Vagina (tissue), 2 donors: ENCODE measurements around the gene NAGPA. TPM values are rescaled to one million over a fixed set of nuclear protein-coding genes. Genes with fewer than 3 reads are reported as not detected.

Experiments
- DNase-seq, 2 donors: peaks; one replicate each; pipeline ENCODE4 v3.0.0-alpha.2; 2017; ENCODE audit errors: extremely low spot score in 2 of 2
- H3K27ac ChIP-seq: fragments of 200-600 bp; sonication (generic); one replicate; pipeline ENCODE4 v1.5.1; 2019
- H3K27me3 ChIP-seq: fragments of 200-600 bp; sonication (generic); one replicate; pipeline ENCODE4 v1.5.1; 2019
- H3K36me3 ChIP-seq, 2 donors: fragments of 200-600 bp; sonication (generic); one replicate each; pipeline ENCODE4 v1.5.1; 2017 to 2019
- H3K4me1 ChIP-seq: fragments of 200-600 bp; sonication (generic); one replicate; pipeline ENCODE4 v1.5.1; 2019
- H3K4me3 ChIP-seq, 2 donors: fragments of 200-600 bp; sonication (generic); 1 replicate in 1 of 2; 2 replicates in 1 of 2; pipeline ENCODE4 v1.5.1; 2016 to 2019
- H3K9me3 ChIP-seq: fragments of 200-600 bp; sonication (generic); one replicate; pipeline ENCODE4 v1.5.1; 2019
- POLR2A ChIP-seq, 2 donors: fragments of 450-650 bp; IDR thresholded peaks; one replicate each; pipeline ENCODE4 v1.6.1; 2017; ENCODE audit warnings: antibody characterized with exemption in 2 of 2, mild to moderate bottlenecking in 2 of 2, moderate library complexity in 2 of 2
- POLR2AphosphoS5 ChIP-seq, 2 donors: sonication (generic); formaldehyde crosslinking; IDR thresholded peaks; one replicate each; pipeline ENCODE4 v1.9.0; 2017; ENCODE audit warnings: antibody characterized with exemption in 2 of 2, mild to moderate bottlenecking in 2 of 2, low read depth in 1 of 2; ENCODE audit not compliant: insufficient read depth in 1 of 2
- intact Hi-C: fragments of 100-400 bp; cut with DNase I; formaldehyde crosslinking; loops from one replicate; pipeline ENCODE4 v1.15.1; 2023
- total RNA-seq: library from RNA; depleted of rRNA; stranded (reverse); fragments of >200 nt; gene quantifications from one replicate; pipeline ENCODE4 v1.2.3, GENCODE V29; 2016
- TF ChIP-seq, protein P1 (sequence below), 3 experiments: fragments of 450-650 bp in 2 of 3; fragments of 200-600 bp in 1 of 3; sonication (generic) in 1 of 3; IDR thresholded peaks; one replicate each; pipeline ENCODE4 v1.5.1; 2017 to 2019; ENCODE audit warnings: antibody characterized with exemption in 3 of 3, mild to moderate bottlenecking in 2 of 3, moderate library complexity in 2 of 3

NAGPA gene
- total RNA-seq, 1 donor from 2014 or later, result 9.8 TPM

DNA sequence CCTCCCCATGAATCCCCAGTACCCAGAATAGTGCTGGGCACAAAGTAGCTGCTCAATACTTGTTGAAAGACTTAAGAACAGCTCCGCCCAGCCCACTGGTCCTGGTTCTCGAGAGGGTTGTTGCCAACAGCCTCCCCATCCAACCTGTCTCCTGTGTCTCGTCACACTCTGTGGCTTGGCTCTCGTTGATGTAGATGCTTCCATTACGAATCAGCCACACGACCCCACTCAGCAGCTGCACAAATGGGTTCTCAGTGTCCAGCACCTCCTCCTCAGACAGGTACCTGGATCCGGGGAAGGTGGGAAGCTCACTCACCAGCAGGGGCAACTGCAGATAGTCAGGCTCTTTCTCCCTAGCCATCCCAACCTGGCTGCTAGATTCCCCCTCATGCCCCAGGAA is 2.1 kb downstream of the NAGPA start:
- H3K36me3 ChIP-seq, result peaks cover 0 to 5% of the 10 kb centered on the region in 2 donors
- H3K9me3 ChIP-seq, result no peaks in the 10 kb centered on the region
- no peaks in the 10 kb centered on the region for H3K27me3 ChIP-seq
- TF ChIP-seq, protein P1, sequence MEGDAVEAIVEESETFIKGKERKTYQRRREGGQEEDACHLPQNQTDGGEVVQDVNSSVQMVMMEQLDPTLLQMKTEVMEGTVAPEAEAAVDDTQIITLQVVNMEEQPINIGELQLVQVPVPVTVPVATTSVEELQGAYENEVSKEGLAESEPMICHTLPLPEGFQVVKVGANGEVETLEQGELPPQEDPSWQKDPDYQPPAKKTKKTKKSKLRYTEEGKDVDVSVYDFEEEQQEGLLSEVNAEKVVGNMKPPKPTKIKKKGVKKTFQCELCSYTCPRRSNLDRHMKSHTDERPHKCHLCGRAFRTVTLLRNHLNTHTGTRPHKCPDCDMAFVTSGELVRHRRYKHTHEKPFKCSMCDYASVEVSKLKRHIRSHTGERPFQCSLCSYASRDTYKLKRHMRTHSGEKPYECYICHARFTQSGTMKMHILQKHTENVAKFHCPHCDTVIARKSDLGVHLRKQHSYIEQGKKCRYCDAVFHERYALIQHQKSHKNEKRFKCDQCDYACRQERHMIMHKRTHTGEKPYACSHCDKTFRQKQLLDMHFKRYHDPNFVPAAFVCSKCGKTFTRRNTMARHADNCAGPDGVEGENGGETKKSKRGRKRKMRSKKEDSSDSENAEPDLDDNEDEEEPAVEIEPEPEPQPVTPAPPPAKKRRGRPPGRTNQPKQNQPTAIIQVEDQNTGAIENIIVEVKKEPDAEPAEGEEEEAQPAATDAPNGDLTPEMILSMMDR (IDR thresholded peaks at IDR 0.05), result no peak
- no peak for TF ChIP-seq POLR2AphosphoS5 (IDR thresholded peaks at IDR 0.05; ENCODE audit: insufficient read depth in 1 of 2, low read depth in 1 of 2)
- no peak for TF ChIP-seq POLR2A (IDR thresholded peaks at IDR 0.05)
- DNase-seq, result no peak
- intact Hi-C loops, result no loop called here
- peaks cover 20% of the 10 kb centered on the region for H3K4me1 ChIP-seq
- no peak overlapping the region for H3K27ac ChIP-seq
- no peak overlapping the region for H3K4me3 ChIP-seq

DNA sequence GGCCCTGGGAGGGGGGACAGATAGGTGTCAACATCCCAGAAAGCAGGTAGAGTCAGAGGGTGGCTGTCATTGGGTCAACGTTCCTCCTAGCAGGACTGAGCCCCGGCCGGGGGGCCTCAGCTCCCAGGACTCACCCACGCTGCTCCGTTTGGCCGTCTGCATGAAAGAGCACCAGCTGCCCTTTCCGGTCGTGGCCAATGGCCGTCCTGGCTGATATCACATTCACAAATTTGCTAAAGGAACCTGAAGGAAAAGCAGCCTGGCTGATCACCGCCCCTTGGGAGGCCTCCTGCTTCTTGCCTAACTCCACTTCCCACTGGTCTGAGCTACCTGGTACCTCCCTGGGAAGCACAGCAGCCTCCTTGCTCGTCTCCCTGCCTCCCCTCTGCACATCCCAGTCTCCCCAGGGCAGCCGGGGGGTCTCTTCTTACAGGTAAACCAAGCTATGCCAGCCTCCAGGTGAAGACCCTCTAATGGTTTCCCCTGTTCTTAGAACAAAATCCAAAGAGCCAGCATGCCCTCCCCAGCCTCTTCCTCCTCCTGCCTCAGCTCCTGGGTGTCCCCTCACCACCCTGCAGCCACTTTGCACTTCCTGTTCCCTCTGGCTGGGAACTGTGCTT is 3.4 kb downstream of the NAGPA start:
- Histone ChIP-seq H3K27ac (no peak overlapping the region), H3K36me3 (peaks cover 0 to 5% of the 10 kb centered on the region in 2 donors), H3K4me3 (no peak overlapping the region), H3K27me3 (no peaks in the 10 kb centered on the region), H3K4me1 (peaks cover 20% of the 10 kb centered on the region), H3K9me3 (no peaks in the 10 kb centered on the region)
- no peak for DNase-seq
- intact Hi-C loops, result no loop called here
- TF ChIP-seq, protein P1 (IDR thresholded peaks at IDR 0.05), result no peak
- no peak for TF ChIP-seq POLR2AphosphoS5 (IDR thresholded peaks at IDR 0.05; ENCODE audit: insufficient read depth in 1 of 2, low read depth in 1 of 2)
- no peak for TF ChIP-seq POLR2A (IDR thresholded peaks at IDR 0.05)

DNA sequence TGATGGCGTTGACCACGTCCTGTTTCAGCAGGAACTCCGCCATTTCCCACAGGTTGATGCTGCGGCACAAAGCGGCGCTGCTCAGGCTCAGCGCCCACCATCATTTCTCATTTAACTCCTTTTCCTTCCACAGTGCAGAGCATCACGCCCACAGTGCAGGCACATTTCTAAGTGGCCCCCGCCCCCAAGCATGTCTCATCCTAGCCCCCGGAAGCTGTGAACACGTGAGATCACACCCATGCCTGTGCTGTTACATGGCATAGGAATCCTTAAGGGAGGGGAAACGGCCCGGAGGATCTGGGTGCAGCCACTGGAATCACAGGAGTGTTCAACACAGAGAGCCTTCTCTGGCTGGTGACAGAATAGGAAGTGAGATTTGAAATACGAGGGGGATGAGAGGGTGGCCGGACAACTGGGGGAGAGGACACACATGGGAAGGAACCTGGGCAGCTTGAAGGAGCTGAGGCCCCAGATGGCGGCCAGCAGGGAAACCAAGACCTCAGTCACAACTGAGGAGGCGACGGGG is 4.7 kb downstream of the NAGPA start:
- H3K36me3 ChIP-seq, result peaks cover 0 to 5% of the 10 kb centered on the region in 2 donors
- peaks cover 13% of the 10 kb centered on the region for H3K4me1 ChIP-seq
- H3K9me3 ChIP-seq, result no peaks in the 10 kb centered on the region
- H3K4me3 ChIP-seq, result no peak overlapping the region
- intact Hi-C loops, result no loop called here
- DNase-seq, result no peak
- H3K27ac ChIP-seq, result no peak overlapping the region
- TF ChIP-seq POLR2A (IDR thresholded peaks at IDR 0.05) (no peak), POLR2AphosphoS5 (IDR thresholded peaks at IDR 0.05; ENCODE audit: insufficient read depth in 1 of 2, low read depth in 1 of 2) (no peak)
- TF ChIP-seq, protein P1 (IDR thresholded peaks at IDR 0.05), result no peak
- no peaks in the 10 kb centered on the region for H3K27me3 ChIP-seq

DNA sequence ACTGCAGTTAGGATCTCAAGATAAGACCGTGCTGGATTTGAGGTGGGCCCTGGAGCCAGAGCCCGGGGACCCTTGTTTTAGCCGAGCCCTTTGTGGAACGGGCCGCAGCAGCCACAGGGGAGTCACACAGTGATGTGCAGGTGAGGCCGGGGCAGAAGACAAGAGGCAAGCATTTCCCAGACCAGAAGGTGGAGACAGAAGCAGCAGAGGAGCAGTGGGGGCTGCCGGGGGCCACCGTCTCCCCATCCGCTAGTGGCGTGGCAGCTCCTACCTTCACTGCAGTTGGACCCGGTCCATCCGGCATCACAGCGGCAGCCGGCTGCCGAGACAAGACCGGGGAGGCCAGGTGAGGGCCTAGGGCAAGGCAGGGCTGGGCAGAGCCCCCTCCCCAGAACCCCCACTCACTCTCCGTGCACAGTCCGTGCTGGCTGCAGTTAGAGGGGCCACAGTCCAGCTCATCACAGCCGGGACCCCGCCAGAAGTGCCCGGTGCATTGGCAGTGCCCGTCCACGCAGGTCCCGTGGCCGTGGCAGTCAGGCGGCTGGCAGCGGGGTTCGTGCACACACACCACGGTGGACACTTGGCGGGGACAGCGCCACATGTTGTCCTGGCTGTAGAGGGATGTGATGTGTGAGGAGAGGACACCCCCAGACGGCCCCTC is 6.0 kb downstream of the NAGPA start:
- Histone ChIP-seq H3K4me3 (no peak overlapping the region), H3K27ac (no peak overlapping the region), H3K27me3 (no peaks in the 10 kb centered on the region), H3K4me1 (peaks cover 5% of the 10 kb centered on the region), H3K9me3 (no peaks in the 10 kb centered on the region), H3K36me3 (peaks cover 0 to 5% of the 10 kb centered on the region in 2 donors)
- intact Hi-C loops, result no loop called here
- TF ChIP-seq POLR2AphosphoS5 (IDR thresholded peaks at IDR 0.05; ENCODE audit: insufficient read depth in 1 of 2, low read depth in 1 of 2) (no peak), POLR2A (IDR thresholded peaks at IDR 0.05) (no peak)
- TF ChIP-seq, protein P1 (IDR thresholded peaks at IDR 0.05), result no peak
- DNase-seq, result no peak

DNA sequence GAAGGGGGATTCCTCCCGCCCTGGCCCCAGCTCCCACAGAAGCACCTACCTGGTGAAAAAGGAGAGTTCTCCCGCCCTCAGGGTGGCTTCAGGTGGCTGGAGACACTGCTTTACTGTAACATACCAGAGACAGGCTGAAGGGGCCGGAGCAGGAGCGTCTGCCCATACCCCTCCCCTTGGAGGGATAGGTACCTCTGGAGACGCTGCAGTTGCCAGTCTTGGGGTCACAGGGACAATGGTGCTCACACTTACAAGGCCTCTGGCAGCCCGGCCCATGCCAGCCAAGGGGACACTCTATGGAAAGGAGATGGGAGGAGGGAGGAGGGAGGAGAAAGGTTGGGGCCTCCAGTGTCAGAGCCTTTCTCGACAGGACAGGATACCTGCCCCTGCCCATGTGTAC is 6.6 kb downstream of the NAGPA start:
- Histone ChIP-seq H3K36me3 (peaks cover 0 to 5% of the 10 kb centered on the region in 2 donors), H3K4me1 (no peaks in the 10 kb centered on the region), H3K9me3 (no peaks in the 10 kb centered on the region), H3K27ac (no peak overlapping the region), H3K27me3 (no peaks in the 10 kb centered on the region), H3K4me3 (no peak overlapping the region)
- intact Hi-C loops, result no loop called here
- TF ChIP-seq POLR2AphosphoS5 (IDR thresholded peaks at IDR 0.05; ENCODE audit: insufficient read depth in 1 of 2, low read depth in 1 of 2) (no peak), POLR2A (IDR thresholded peaks at IDR 0.05) (no peak)
- TF ChIP-seq, protein P1 (IDR thresholded peaks at IDR 0.05), result no peak
- no peak for DNase-seq
